AG10803 (cell line): ENCODE measurements around the gene SMPDL3A.

Experiments
- DNase-seq: peaks from one replicate; pipeline ENCODE4 v3.0.0; 2010; ENCODE audit warnings: low read depth
- H3K4me3 ChIP-seq: 2 replicates; pipeline ENCODE4 v1.5.1; 2011; ENCODE audit warnings: mild to moderate bottlenecking, low read length, control low read depth
- TF ChIP-seq, protein P1 (sequence below): conservative IDR thresholded peaks from 2 replicates; pipeline ENCODE4 v1.5.1; 2011; ENCODE audit warnings: mild to moderate bottlenecking, low read length, control low read depth, inconsistent platforms

Gene SMPDL3A

GRCh38 chr6:122818866-122819265 lies 29.8 kb downstream of the SMPDL3A start:
- TF ChIP-seq, protein P1, sequence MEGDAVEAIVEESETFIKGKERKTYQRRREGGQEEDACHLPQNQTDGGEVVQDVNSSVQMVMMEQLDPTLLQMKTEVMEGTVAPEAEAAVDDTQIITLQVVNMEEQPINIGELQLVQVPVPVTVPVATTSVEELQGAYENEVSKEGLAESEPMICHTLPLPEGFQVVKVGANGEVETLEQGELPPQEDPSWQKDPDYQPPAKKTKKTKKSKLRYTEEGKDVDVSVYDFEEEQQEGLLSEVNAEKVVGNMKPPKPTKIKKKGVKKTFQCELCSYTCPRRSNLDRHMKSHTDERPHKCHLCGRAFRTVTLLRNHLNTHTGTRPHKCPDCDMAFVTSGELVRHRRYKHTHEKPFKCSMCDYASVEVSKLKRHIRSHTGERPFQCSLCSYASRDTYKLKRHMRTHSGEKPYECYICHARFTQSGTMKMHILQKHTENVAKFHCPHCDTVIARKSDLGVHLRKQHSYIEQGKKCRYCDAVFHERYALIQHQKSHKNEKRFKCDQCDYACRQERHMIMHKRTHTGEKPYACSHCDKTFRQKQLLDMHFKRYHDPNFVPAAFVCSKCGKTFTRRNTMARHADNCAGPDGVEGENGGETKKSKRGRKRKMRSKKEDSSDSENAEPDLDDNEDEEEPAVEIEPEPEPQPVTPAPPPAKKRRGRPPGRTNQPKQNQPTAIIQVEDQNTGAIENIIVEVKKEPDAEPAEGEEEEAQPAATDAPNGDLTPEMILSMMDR = no peak
- DNase-seq = no peak
- no peak overlapping the region for H3K4me3 ChIP-seq

DNA sequence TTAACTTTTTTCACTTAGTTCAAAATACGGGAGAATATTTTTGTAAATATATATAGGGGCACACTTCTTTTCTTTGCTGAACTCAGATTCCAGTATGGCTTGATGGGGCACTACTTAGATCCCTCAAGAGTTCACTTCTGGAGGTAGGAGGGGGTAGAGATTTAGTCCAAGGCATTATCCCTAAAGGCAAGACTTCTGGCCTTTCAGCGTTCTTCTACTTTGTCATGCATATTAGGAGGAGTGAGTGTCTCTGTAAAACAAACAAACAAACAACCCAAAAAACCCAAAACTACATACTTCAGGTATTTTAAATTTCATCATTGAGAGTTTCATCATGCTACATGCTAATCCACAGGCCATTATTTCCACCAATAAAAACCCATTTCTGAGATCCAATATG lies 32.0 kb downstream of the SMPDL3A start:
- TF ChIP-seq, protein P1 = no peak
- DNase-seq = no peak

GRCh38 chr6:122825163-122825562 lies 36.1 kb downstream of the SMPDL3A start:
- no peak for DNase-seq
- TF ChIP-seq, protein P1 = no peak
- H3K4me3 ChIP-seq = no peak overlapping the region

More for the DNA sequence above, 32.0 kb downstream of the SMPDL3A start:
- H3K4me3 ChIP-seq = no peak overlapping the region

DNA sequence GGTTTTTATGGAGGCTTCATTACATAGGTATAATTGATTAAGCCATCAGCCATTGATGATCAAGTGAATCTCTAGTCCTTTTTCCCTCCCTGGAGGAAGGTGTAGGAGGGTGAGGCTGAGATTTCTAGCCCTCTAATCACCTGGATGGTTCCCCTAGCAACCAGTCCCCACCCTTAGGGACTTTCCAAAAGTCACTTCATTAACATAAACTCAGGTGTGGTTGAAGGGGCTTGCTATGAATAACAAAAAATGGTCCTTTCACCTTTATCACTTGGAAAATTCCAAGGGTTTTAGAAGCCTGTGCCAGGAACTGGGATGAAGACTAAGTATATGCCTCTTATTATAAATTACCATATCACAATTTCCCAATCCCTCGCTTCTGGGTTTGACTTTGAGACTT lies 40.4 kb downstream of the SMPDL3A start:
- TF ChIP-seq, protein P1 = no peak
- no peak overlapping the region for H3K4me3 ChIP-seq
- no peak for DNase-seq

DNA sequence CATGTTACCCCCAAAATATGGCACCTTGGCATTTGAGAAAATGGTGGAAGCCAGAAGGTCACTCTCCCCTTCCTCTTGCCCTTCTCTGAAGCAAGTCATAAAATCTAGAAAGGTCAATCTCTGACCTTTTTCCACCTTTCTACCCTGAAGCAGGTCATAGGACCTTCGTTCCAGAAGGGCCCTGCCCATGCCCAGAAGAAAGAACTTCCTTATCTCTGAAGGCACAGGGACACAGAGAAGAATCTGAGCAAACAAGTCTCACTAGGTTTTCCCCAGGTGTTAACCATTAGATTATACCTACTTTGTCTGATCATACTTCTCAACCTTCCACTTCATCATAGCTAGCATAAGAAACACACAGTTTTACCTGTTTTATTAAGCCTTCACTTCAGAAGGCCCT lies 42.5 kb downstream of the SMPDL3A start:
- H3K4me3 ChIP-seq = no peak overlapping the region
- TF ChIP-seq, protein P1 = no peak
- DNase-seq = no peak

DNA sequence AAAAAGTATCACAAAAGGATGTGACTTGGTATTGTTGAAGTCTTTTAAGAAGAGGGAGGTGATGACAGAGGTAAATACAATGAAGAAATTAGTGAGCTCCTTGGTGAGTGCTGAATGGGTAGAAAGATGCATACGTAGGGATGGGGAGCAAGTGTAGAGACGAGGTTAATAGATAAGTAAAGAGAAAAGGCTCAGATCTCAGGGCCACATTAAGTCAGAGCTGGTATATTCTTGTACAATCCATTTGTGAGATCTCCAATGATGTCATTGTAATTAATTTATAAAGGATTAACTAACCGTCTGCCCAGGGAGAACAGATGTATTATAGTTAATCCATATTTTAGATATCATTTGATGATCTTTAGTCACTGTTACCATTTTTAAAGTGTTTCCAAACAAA lies 43.4 kb downstream of the SMPDL3A start:
- no peak for DNase-seq
- TF ChIP-seq, protein P1 = no peak
- no peak overlapping the region for H3K4me3 ChIP-seq

- TF ChIP-seq, protein P1 = no peak
- H3K4me3 ChIP-seq = no peak overlapping the region
- no peak for DNase-seq
Observed at GRCh38 chr6:122833021-122833491, 44.0 kb downstream of the SMPDL3A start.
